Mesenchymal stem cell (in vitro differentiated cells and primary cell): ENCODE measurements around the gene ARMC8.

Source experiments
- DNase-seq: peaks from one replicate; pipeline ENCODE4 v3.0.0-alpha.2; 2013
- H2AFZ ChIP-seq: one replicate; pipeline ENCODE4 v1.6.1; 2013; ENCODE audit warnings: low read depth, mild to moderate bottlenecking, control low read depth, inconsistent platforms, low read length, moderate library complexity
- H2AK5ac ChIP-seq: 2 replicates; pipeline ENCODE4 v1.6.1; 2013; ENCODE audit warnings: low read length, moderate library complexity, mild to moderate bottlenecking, inconsistent platforms; ENCODE audit not compliant: severe bottlenecking
- H2BK120ac ChIP-seq: one replicate; pipeline ENCODE4 v1.6.1; 2013; ENCODE audit warnings: low read depth, mild to moderate bottlenecking, inconsistent platforms, low read length, moderate library complexity
- H2BK12ac ChIP-seq, 2 experiments: one replicate each; pipeline ENCODE4 v1.6.1; 2013; ENCODE audit warnings: inconsistent platforms in 2 of 2, low read length in 2 of 2, mild to moderate bottlenecking in 2 of 2, moderate library complexity in 2 of 2, control low read depth in 1 of 2
- H2BK15ac ChIP-seq: one replicate; pipeline ENCODE4 v1.6.1; 2013; ENCODE audit warnings: mild to moderate bottlenecking, low read depth, inconsistent platforms; ENCODE audit not compliant: poor library complexity, severe bottlenecking
- H2BK5ac ChIP-seq: 2 replicates; pipeline ENCODE4 v1.6.1; 2013; ENCODE audit warnings: low read depth, mild to moderate bottlenecking, low read length, control low read depth, inconsistent platforms; ENCODE audit not compliant: poor library complexity, severe bottlenecking
- H3K14ac ChIP-seq, 2 experiments: one replicate each; pipeline ENCODE4 v1.6.1; 2013; ENCODE audit warnings: inconsistent platforms in 2 of 2, low read length in 2 of 2, control low read depth in 1 of 2, mild to moderate bottlenecking in 1 of 2, moderate library complexity in 1 of 2
- H3K18ac ChIP-seq, 2 experiments: one replicate each; pipeline ENCODE4 v1.6.1; 2013; ENCODE audit warnings: inconsistent platforms in 2 of 2, low read length in 2 of 2, control low read depth in 1 of 2, low read depth in 1 of 2, mild to moderate bottlenecking in 1 of 2
- H3K23ac ChIP-seq, 2 experiments: one replicate each; pipeline ENCODE4 v1.6.1; 2013; ENCODE audit warnings: inconsistent platforms in 2 of 2, low read length in 2 of 2, mild to moderate bottlenecking in 2 of 2, moderate library complexity in 2 of 2, control low read depth in 1 of 2
- H3K27ac ChIP-seq: 2 replicates; pipeline ENCODE4 v1.5.1; 2013; ENCODE audit warnings: mild to moderate bottlenecking, moderate library complexity, low read length, control low read depth, inconsistent platforms; ENCODE audit not compliant: poor library complexity, severe bottlenecking
- H3K27me3 ChIP-seq, 2 experiments: 2 replicates each; pipeline versions ENCODE4 v1.6.1 to v1.7.0; 2013; ENCODE audit warnings: low read length in 2 of 2, mild to moderate bottlenecking in 2 of 2, moderate library complexity in 2 of 2, control low read depth in 1 of 2, inconsistent platforms in 1 of 2; ENCODE audit not compliant: control insufficient read depth in 1 of 2, insufficient read depth in 1 of 2
- H3K36me3 ChIP-seq, 2 experiments: 2 replicates each; pipeline versions ENCODE4 v1.6.1 to v1.7.0; 2013; ENCODE audit warnings: low read length in 2 of 2, control low read depth in 1 of 2, inconsistent platforms in 1 of 2, low read depth in 1 of 2, mild to moderate bottlenecking in 1 of 2; ENCODE audit not compliant: insufficient read depth in 2 of 2, control insufficient read depth in 1 of 2
- H3K4ac ChIP-seq, 2 experiments: one replicate each; pipeline ENCODE4 v1.6.1; 2013; ENCODE audit warnings: inconsistent platforms in 2 of 2, low read length in 2 of 2, mild to moderate bottlenecking in 2 of 2, moderate library complexity in 2 of 2, control low read depth in 1 of 2, low read depth in 1 of 2
- H3K4me1 ChIP-seq: 2 replicates; pipeline ENCODE4 v1.6.1; 2013; ENCODE audit warnings: low read depth, low read length, control low read depth; ENCODE audit not compliant: control insufficient read depth, insufficient read depth
- H3K4me2 ChIP-seq: 2 replicates; pipeline ENCODE4 v1.6.1; 2013; ENCODE audit warnings: low read length, mild to moderate bottlenecking, inconsistent platforms; ENCODE audit not compliant: poor library complexity, severe bottlenecking
- H3K4me3 ChIP-seq, 2 experiments: 2 replicates each; pipeline versions ENCODE4 v1.5.1 to v1.7.0; 2013; ENCODE audit warnings: low read length in 2 of 2, mild to moderate bottlenecking in 2 of 2, control low read depth in 1 of 2, low read depth in 1 of 2; ENCODE audit not compliant: insufficient read depth in 1 of 2
- H3K79me1 ChIP-seq: replicated peaks from 2 replicates; pipeline ENCODE4 v1.6.1; 2013; ENCODE audit warnings: mild to moderate bottlenecking, control low read depth, low read length, inconsistent platforms; ENCODE audit not compliant: poor library complexity, severe bottlenecking
- H3K9ac ChIP-seq: 2 replicates; pipeline ENCODE4 v1.7.0; 2013; ENCODE audit warnings: mild to moderate bottlenecking, low read length, moderate library complexity
- H3K9me3 ChIP-seq: 2 replicates; pipeline ENCODE4 v1.7.0; 2013; ENCODE audit warnings: mild to moderate bottlenecking, low read length; ENCODE audit not compliant: control insufficient read depth
- H4K8ac ChIP-seq: one replicate; pipeline ENCODE4 v1.6.1; 2013; ENCODE audit warnings: inconsistent platforms, mild to moderate bottlenecking, low read length, moderate library complexity
- H4K91ac ChIP-seq: one replicate; pipeline ENCODE4 v1.6.1; 2013; ENCODE audit warnings: mild to moderate bottlenecking, low read length, inconsistent platforms
- WGBS: methylation state at CpG from one replicate; pipeline ENCODE4 v1.1.7; 2013; ENCODE audit warnings: mixed read lengths; 5-methylcytosine and 5-hydroxymethylcytosine counted together

The ARMC8 gene

DNA sequence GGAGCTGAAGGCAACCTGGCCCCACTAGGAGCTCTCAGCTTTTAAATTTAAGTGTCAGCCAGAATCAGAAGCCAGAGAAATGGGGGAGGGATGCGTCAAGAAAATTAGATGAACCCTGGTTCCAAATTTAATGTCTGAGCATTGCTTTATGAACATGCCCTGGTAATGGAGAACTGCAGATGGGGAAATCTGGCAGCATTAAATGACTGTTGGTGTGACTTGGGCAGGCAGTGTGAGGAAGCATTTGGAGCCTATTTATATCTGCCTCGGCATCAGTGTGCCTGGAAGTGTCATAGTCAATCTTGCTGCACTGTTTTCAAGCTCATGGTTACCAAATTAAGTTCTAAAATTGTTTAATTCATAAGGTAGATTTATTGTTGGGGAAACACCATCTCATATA, 113.5 kb downstream of the ARMC8 start:
- no peak overlapping the region for H3K4me3 ChIP-seq
- H4K8ac ChIP-seq, result no peak overlapping the region
- WGBS, result 97% methylated on average over 1 of the region's 2 CpGs
- no peaks in the 10 kb centered on the region for H3K27me3 ChIP-seq
- no peak for DNase-seq
- H2BK12ac ChIP-seq, result no peak overlapping the region
- no peak overlapping the region for H3K23ac ChIP-seq
- no peaks in the 10 kb centered on the region for H3K79me1 ChIP-seq
- no peak overlapping the region for H3K18ac ChIP-seq
- H3K9ac ChIP-seq, result no peak overlapping the region
- no peak overlapping the region for H4K91ac ChIP-seq
- no peak overlapping the region for H2BK120ac ChIP-seq
- peaks cover 18 to 34% of the 10 kb centered on the region in 2 experiments for H3K36me3 ChIP-seq
- no peaks in the 10 kb centered on the region for H3K4me1 ChIP-seq
- no peak overlapping the region for H2AFZ ChIP-seq
- no peak overlapping the region for H3K27ac ChIP-seq
- no peak overlapping the region for H2BK5ac ChIP-seq
- H2AK5ac ChIP-seq, result no peak overlapping the region
- H3K14ac ChIP-seq, result no peak overlapping the region
- H2BK15ac ChIP-seq, result no peak overlapping the region
- no peak overlapping the region for H3K4me2 ChIP-seq
- no peak overlapping the region for H3K4ac ChIP-seq
- H3K9me3 ChIP-seq, result no peaks in the 10 kb centered on the region

GRCh38 chr3:138303474-138303873, 116.4 kb downstream of the ARMC8 start:
- Histone ChIP-seq H4K8ac (no peak overlapping the region), H3K4me1 (no peaks in the 10 kb centered on the region), H3K14ac (no peak overlapping the region), H4K91ac (no peak overlapping the region), H2BK120ac (no peak overlapping the region), H3K23ac (no peak overlapping the region), H2BK5ac (no peak overlapping the region), H3K4me2 (no peak overlapping the region), H3K36me3 (peaks cover 8 to 12% of the 10 kb centered on the region in 2 experiments), H3K18ac (no peak overlapping the region), H3K9ac (no peak overlapping the region), H3K27ac (no peak overlapping the region), H3K9me3 (peaks cover 22% of the 10 kb centered on the region), H2BK12ac (no peak overlapping the region), H3K27me3 (no peaks in the 10 kb centered on the region), H3K79me1 (no peaks in the 10 kb centered on the region), H2BK15ac (no peak overlapping the region), H3K4me3 (no peak overlapping the region), H3K4ac (no peak overlapping the region), H2AK5ac (no peak overlapping the region), H2AFZ (no peak overlapping the region)
- DNase-seq, result no peak
- 97% methylated on average over 6 of the region's 6 CpGs for WGBS

- H3K4me2 ChIP-seq, result no peak overlapping the region
- peak overlapping the region in 1 of 2 experiments; percentile 34 for H3K4me3 ChIP-seq
- no peak overlapping the region for H2BK120ac ChIP-seq
- H3K18ac ChIP-seq, result no peak overlapping the region
- H3K23ac ChIP-seq, result no peak overlapping the region
- no peak overlapping the region for H4K91ac ChIP-seq
- no peaks in the 10 kb centered on the region for H3K36me3 ChIP-seq
- H3K9me3 ChIP-seq, result peaks cover 50% of the 10 kb centered on the region
- no peak overlapping the region for H2AK5ac ChIP-seq
- H2BK5ac ChIP-seq, result no peak overlapping the region
- no peak overlapping the region for H4K8ac ChIP-seq
- no peak for DNase-seq
- 83% methylated on average over 5 of the region's 5 CpGs for WGBS
- H3K27me3 ChIP-seq, result peaks cover 0 to 6% of the 10 kb centered on the region in 2 experiments
- no peak overlapping the region for H3K14ac ChIP-seq
- no peak overlapping the region for H2BK12ac ChIP-seq
- H3K27ac ChIP-seq, result no peak overlapping the region
- no peak overlapping the region for H3K9ac ChIP-seq
- H3K4ac ChIP-seq, result no peak overlapping the region
- no peaks in the 10 kb centered on the region for H3K4me1 ChIP-seq
- H3K79me1 ChIP-seq, result no peaks in the 10 kb centered on the region
- H2BK15ac ChIP-seq, result no peak overlapping the region
- H2AFZ ChIP-seq, result no peak overlapping the region
These were observed 120.8 kb downstream of the ARMC8 start for GRCh38 chr3:138307899-138308298.

- no peak overlapping the region for H2BK12ac ChIP-seq
- no peak overlapping the region for H3K27ac ChIP-seq
- no peak overlapping the region for H3K9ac ChIP-seq
- no peak overlapping the region for H4K8ac ChIP-seq
- no peak overlapping the region for H2AK5ac ChIP-seq
- no peak overlapping the region for H3K23ac ChIP-seq
- no peak overlapping the region for H3K18ac ChIP-seq
- H3K14ac ChIP-seq, result no peak overlapping the region
- H3K9me3 ChIP-seq, result peaks cover 50% of the 10 kb centered on the region
- H2AFZ ChIP-seq, result no peak overlapping the region
- H3K79me1 ChIP-seq, result no peaks in the 10 kb centered on the region
- no peak overlapping the region for H3K4ac ChIP-seq
- no peak overlapping the region for H2BK15ac ChIP-seq
- no peak overlapping the region for H3K4me3 ChIP-seq
- peaks cover 0 to 6% of the 10 kb centered on the region in 2 experiments for H3K27me3 ChIP-seq
- H3K4me2 ChIP-seq, result no peak overlapping the region
- no peak overlapping the region for H2BK5ac ChIP-seq
- no peaks in the 10 kb centered on the region for H3K4me1 ChIP-seq
- H3K36me3 ChIP-seq, result no peaks in the 10 kb centered on the region
- DNase-seq, result no peak
- no peak overlapping the region for H4K91ac ChIP-seq
- H2BK120ac ChIP-seq, result no peak overlapping the region
These were observed 121.7 kb downstream of the ARMC8 start for GRCh38 chr3:138308783-138309182.
